Right kidney (tissue), 1 donor: ENCODE data around the gene MAP7D1.
"Not testable (repeated sequence)": the region's sequence is repeated elsewhere in the genome, so short reads cannot be mapped to it uniquely, and the experiment has no call there.

Experiments used
- DNase-seq: peaks from one replicate; pipeline ENCODE4 v3.0.0-alpha.2; 2016

The MAP7D1 gene

GRCh38 chr1:36203554-36204346 lies 47.8 kb downstream of the MAP7D1 start:
- DNase-seq = no peak

- DNase-seq = no peak
These were observed 48.5 kb downstream of the MAP7D1 start for GRCh38 chr1:36204347-36204909.

- no peak for DNase-seq
These were observed 50.4 kb downstream of the MAP7D1 start for GRCh38 chr1:36206323-36206858.

GRCh38 chr1:36207339-36207738 lies 51.4 kb downstream of the MAP7D1 start:
- DNase-seq = no peak

GRCh38 chr1:36208978-36209703 lies 53.2 kb downstream of the MAP7D1 start:
- DNase-seq = no peak

- no peak for DNase-seq
These were observed 55.3 kb downstream of the MAP7D1 start for GRCh38 chr1:36211307-36211706.

- no peak for DNase-seq
These were observed 55.9 kb downstream of the MAP7D1 start for GRCh38 chr1:36211841-36212240.

GRCh38 chr1:36212782-36213181 lies 56.8 kb downstream of the MAP7D1 start:
- DNase-seq = no peak

- DNase-seq = no peak
These were observed 61.7 kb downstream of the MAP7D1 start for GRCh38 chr1:36217670-36218069.

- not testable (repeated sequence) for DNase-seq
These were observed 65.9 kb downstream of the MAP7D1 start for GRCh38 chr1:36221901-36222300.

- no peak for DNase-seq
These were observed 66.8 kb downstream of the MAP7D1 start for GRCh38 chr1:36222481-36223380.

GRCh38 chr1:36223381-36223995 lies 67.5 kb downstream of the MAP7D1 start:
- no peak for DNase-seq

GRCh38 chr1:36223996-36224536 lies 68.1 kb downstream of the MAP7D1 start, which contains the start of gene THRAP3:
TSS of gene THRAP3 (plus strand) at chr1:36224443. CDS start at chr1:36282564, 58,121 bp downstream.
- DNase-seq = peak; percentile 99

- DNase-seq = peak; percentile 99
These were observed 68.8 kb downstream of the MAP7D1 start for GRCh38 chr1:36224537-36225282.

- DNase-seq = no peak
These were observed 69.4 kb downstream of the MAP7D1 start for GRCh38 chr1:36225283-36225899.

GRCh38 chr1:36230279-36230678 lies 74.3 kb downstream of the MAP7D1 start:
- DNase-seq = not testable (repeated sequence)
